Endodermal cell (in vitro differentiated cells): Measurements from ENCODE around the gene EIF4E2. TPM values are rescaled to one million over a fixed set of nuclear protein-coding genes. Genes with fewer than 3 reads are reported as not detected.
A peak's percentile ranks its signal among the peaks of the same experiment; 100 is the strongest.

Experiments used
- DNase-seq: peaks from one replicate; pipeline ENCODE4 v3.0.0-alpha.2; 2017
- H3K27ac ChIP-seq: 2 replicates; pipeline ENCODE4 v1.5.1; 2013; ENCODE audit warnings: mild to moderate bottlenecking, low read depth, low read length, moderate library complexity
- H3K27me3 ChIP-seq: 2 replicates; pipeline ENCODE4 v1.6.1; 2013; ENCODE audit warnings: mild to moderate bottlenecking, low read length, moderate library complexity; ENCODE audit not compliant: insufficient read depth, control insufficient read depth, poor library complexity, severe bottlenecking
- H3K36me3 ChIP-seq: 2 replicates; pipeline ENCODE4 v1.7.0; 2013; ENCODE audit warnings: mild to moderate bottlenecking, low read length, moderate library complexity; ENCODE audit not compliant: control insufficient read depth, insufficient read depth
- H3K4me1 ChIP-seq: one replicate; pipeline ENCODE4 v1.7.0; 2013; ENCODE audit warnings: low read length; ENCODE audit not compliant: control insufficient read depth, insufficient read depth
- H3K4me3 ChIP-seq: 2 replicates; pipeline ENCODE4 v1.5.1; 2013; ENCODE audit warnings: mild to moderate bottlenecking, low read length, moderate library complexity
- H3K9ac ChIP-seq: 2 replicates; pipeline ENCODE4 v1.6.1; 2013; ENCODE audit warnings: mild to moderate bottlenecking, low read length, moderate library complexity; ENCODE audit not compliant: poor library complexity, severe bottlenecking; ENCODE audit errors: extremely low read depth
- H3K9me3 ChIP-seq: 2 replicates; pipeline ENCODE4 v1.6.1; 2013; ENCODE audit warnings: mild to moderate bottlenecking, low read length, moderate library complexity; ENCODE audit not compliant: control insufficient read depth
- H3K27ac Mint-ChIP-seq: 2 replicates; pipeline ENCODE4 v1.8.0; 2020; ENCODE audit warnings: mixed read lengths
- H3K27me3 Mint-ChIP-seq: 2 replicates; pipeline ENCODE4 v1.8.0; 2021; ENCODE audit warnings: mild to moderate bottlenecking, mixed read lengths; ENCODE audit not compliant: insufficient read depth
- H3K36me3 Mint-ChIP-seq: 2 replicates; pipeline ENCODE4 v1.8.0; 2020; ENCODE audit warnings: low read depth, mixed read lengths
- H3K4me1 Mint-ChIP-seq: 2 replicates; pipeline ENCODE4 v1.8.0; 2020; ENCODE audit warnings: mixed read lengths
- H3K4me3 Mint-ChIP-seq: 2 replicates; pipeline ENCODE4 v1.8.0; 2020; ENCODE audit warnings: mild to moderate bottlenecking, moderate library complexity, mixed read lengths
- H3K9me3 Mint-ChIP-seq: 2 replicates; pipeline ENCODE4 v1.8.0; 2020; ENCODE audit warnings: mild to moderate bottlenecking, mixed read lengths
- WGBS, 2 experiments: methylation state at CpG; one replicate each; pipeline versions ENCODE4 v1.1.5 to v1.1.7; 2013; ENCODE audit warnings: missing lambda C conversion rate in 2 of 2, mixed read lengths in 1 of 2; ENCODE audit not compliant: insufficient coverage in 1 of 2, insufficient read length in 1 of 2; 5-methylcytosine and 5-hydroxymethylcytosine counted together
- total RNA-seq, 2 donors: library from RNA; stranded (reverse); fragmentation: NEBNext Ultra II Directional in 1 of 2; extraction: Animal tissue kit (Norgen Biotek cat#: 25700) in 1 of 2; gene quantifications; 2 replicates in 1 of 2; 3 replicates in 1 of 2; pipeline ENCODE4 v1.2.1, GENCODE V29; 2021
- TF ChIP-seq, protein P1 (sequence below): fragments of 200-600 bp; sonication (generic); conservative IDR thresholded peaks from 2 replicates; pipeline ENCODE4 v1.5.0; 2021; ENCODE audit warnings: antibody characterized with exemption, mild to moderate bottlenecking

EIF4E2 gene
- total RNA-seq, 2 donors from 2014 or later = 105 to 116 TPM

DNA sequence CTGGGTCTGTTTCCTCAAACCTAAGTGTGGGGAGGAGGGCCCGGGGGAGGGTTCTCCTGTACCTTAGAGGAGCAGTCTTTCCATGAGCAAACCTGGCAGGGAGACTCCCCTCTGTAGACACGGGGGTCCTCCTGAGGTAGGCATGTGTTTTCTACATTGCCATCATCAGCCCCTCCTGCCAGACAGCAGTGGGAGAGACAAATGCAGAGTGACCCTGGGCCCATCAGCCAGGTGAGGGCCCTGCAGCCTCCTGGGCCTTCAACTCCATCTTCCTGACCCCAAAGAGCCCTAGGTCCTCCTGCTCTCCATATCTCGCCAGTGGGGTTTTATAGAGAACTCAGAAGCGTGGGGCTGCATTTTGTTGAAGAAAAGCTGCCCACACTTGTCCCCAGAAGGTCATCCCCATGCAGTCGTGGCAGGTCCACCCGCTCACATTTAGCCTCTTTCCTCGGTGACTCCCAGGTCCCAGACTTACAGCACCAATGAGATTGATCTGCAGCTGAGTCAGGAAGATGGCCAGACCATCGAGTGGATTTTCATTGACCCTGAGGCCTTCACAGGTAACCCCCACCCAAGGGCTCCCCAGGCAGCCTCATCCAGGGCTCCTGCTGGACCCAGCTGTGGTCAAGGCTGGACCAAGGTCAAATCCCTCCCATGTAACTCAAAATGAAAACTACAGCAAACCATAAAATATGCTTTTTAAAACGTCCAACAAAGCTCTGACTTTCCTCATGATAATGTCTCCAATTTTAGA, 8.4 kb upstream of the EIF4E2 start:
- Mint-ChIP-seq H3K4me1 (peaks cover 6% of the 10 kb centered on the region), H3K4me3 (no peak overlapping the region), H3K36me3 (peaks cover 7% of the 10 kb centered on the region), H3K27ac (no peak overlapping the region), H3K27me3 (no peaks in the 10 kb centered on the region), H3K9me3 (no peaks in the 10 kb centered on the region)
- Histone ChIP-seq H3K9me3 (no peaks in the 10 kb centered on the region), H3K27me3 (no peaks in the 10 kb centered on the region), H3K4me1 (no peaks in the 10 kb centered on the region), H3K4me3 (no peak overlapping the region), H3K9ac (no peak overlapping the region), H3K36me3 (peaks cover 5% of the 10 kb centered on the region), H3K27ac (no peak overlapping the region)
- 78 to 80% methylated on average over 7 to 9 of the region's 9 CpGs for WGBS, 2 experiments
- TF ChIP-seq, protein P1, sequence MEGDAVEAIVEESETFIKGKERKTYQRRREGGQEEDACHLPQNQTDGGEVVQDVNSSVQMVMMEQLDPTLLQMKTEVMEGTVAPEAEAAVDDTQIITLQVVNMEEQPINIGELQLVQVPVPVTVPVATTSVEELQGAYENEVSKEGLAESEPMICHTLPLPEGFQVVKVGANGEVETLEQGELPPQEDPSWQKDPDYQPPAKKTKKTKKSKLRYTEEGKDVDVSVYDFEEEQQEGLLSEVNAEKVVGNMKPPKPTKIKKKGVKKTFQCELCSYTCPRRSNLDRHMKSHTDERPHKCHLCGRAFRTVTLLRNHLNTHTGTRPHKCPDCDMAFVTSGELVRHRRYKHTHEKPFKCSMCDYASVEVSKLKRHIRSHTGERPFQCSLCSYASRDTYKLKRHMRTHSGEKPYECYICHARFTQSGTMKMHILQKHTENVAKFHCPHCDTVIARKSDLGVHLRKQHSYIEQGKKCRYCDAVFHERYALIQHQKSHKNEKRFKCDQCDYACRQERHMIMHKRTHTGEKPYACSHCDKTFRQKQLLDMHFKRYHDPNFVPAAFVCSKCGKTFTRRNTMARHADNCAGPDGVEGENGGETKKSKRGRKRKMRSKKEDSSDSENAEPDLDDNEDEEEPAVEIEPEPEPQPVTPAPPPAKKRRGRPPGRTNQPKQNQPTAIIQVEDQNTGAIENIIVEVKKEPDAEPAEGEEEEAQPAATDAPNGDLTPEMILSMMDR = no peak
- no peak for DNase-seq

DNA sequence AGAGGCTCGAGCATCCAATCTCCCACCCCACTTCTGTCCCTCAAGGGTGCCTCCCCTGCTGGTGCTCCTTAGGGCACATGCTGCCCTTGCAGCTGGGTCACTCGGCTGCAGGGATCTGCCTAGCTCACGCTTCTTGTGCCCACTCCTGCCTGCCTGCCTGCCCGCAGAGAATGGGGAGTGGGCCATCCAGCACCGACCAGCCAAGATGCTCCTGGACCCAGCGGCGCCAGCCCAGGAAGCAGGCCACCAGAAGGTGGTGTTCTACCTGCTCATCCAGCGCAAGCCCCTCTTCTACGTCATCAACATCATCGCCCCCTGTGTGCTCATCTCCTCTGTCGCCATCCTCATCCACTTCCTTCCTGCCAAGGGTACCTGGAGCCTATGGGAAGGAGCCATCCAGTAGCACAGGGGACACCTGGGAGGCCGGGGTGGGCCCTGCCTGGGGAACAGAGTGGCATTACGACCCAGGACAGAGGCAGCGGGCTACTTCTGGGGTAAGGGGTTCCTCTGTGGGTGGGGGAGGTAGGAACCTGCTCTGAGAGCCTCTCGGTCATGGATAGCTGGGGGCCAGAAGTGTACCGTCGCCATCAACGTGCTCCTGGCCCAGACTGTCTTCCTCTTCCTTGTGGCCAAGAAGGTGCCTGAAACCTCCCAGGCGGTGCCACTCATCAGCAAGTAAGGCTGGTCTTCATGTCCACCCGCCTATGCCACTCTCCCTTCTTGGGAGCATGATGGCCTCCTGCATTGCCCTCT, 7.6 kb upstream of the EIF4E2 start:
- H3K27ac Mint-ChIP-seq = no peak overlapping the region

DNA sequence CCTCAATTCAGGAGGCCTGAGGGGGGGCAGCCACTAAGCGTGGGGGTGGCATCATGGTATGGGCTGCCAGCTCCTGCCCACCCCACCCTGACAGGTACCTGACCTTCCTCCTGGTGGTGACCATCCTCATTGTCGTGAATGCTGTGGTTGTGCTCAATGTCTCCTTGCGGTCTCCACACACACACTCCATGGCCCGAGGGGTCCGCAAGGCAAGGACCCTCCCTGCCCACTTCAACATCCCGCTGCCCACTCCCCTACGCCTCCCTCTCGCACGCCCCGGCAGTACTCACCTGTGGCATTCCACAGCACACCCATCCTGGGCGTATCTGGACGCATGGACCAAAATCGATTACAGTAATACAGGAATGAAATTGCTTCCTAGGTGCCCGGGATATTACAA, 7.0 kb upstream of the EIF4E2 start:
- TF ChIP-seq, protein P1 = no peak
- Mint-ChIP-seq H3K4me1 (peaks cover 1% of the 10 kb centered on the region), H3K4me3 (no peak overlapping the region), H3K36me3 (peaks cover 20% of the 10 kb centered on the region), H3K27ac (no peak overlapping the region), H3K27me3 (no peaks in the 10 kb centered on the region), H3K9me3 (peaks cover 1% of the 10 kb centered on the region)
- no peak overlapping the region for H3K27ac ChIP-seq
- H3K9me3 ChIP-seq = peaks cover 5% of the 10 kb centered on the region
- H3K9ac ChIP-seq = no peak overlapping the region
- 89 to 99% methylated on average over 10 to 14 of the region's 14 CpGs for WGBS, 2 experiments
- H3K36me3 ChIP-seq = peaks cover 19% of the 10 kb centered on the region
- H3K27me3 ChIP-seq = no peaks in the 10 kb centered on the region
- no peak for DNase-seq
- no peaks in the 10 kb centered on the region for H3K4me1 ChIP-seq
- no peak overlapping the region for H3K4me3 ChIP-seq

More for the DNA sequence above, 7.6 kb upstream of the EIF4E2 start:
- Histone ChIP-seq H3K36me3 (peaks cover 13% of the 10 kb centered on the region), H3K9ac (no peak overlapping the region), H3K4me3 (no peak overlapping the region), H3K27ac (no peak overlapping the region), H3K9me3 (no peaks in the 10 kb centered on the region), H3K27me3 (no peaks in the 10 kb centered on the region), H3K4me1 (no peaks in the 10 kb centered on the region)
- WGBS, 2 experiments = 95 to 98% methylated on average over 15 to 20 of the region's 20 CpGs
- no peaks in the 10 kb centered on the region for H3K9me3 Mint-ChIP-seq
- no peak overlapping the region for H3K4me3 Mint-ChIP-seq
- TF ChIP-seq, protein P1 = no peak
- H3K27me3 Mint-ChIP-seq = no peaks in the 10 kb centered on the region
- peaks cover 6% of the 10 kb centered on the region for H3K4me1 Mint-ChIP-seq
- peaks cover 14% of the 10 kb centered on the region for H3K36me3 Mint-ChIP-seq
- DNase-seq = peak; percentile 37
